ENCODE results near the gene CCDC38. TPM values are rescaled to one million over a fixed set of nuclear protein-coding genes. Genes with fewer than 3 reads are reported as not detected.

Gene CCDC38
- polyA plus RNA-seq, 3 donors: 0.21 to 0.37 (median 0.35) TPM

GRCh38 chr12:95963096-95963495 lies 20.7 kb upstream of the CCDC38 start:
- no peak for DNase-seq (ENCODE audit: low read depth in 3 of 3, low spot score in 2 of 3)

DNA sequence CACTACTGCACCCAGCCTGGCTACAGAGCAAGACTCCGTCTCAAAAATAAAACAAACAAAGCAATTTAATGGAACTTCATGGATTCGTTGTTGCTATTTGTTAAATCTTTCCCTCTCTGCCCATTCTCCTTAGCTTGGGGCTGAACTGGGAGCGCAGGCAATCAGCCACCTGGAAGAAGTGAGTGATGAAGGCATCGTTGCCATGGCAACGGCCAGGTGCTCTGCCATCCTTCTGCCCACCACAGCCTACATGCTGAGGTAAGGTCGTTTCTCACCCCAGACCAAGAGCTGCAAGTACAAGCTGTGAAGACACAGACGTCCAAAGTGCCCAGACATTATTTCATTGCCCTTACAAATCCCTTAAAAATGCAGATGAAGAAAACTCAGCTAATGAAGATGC lies 19.8 kb upstream of the CCDC38 start:
- DNase-seq (ENCODE audit: low read depth in 3 of 3, low spot score in 2 of 3): no peak

GRCh38 chr12:95960241-95960640 lies 17.8 kb upstream of the CCDC38 start:
- DNase-seq (ENCODE audit: low read depth in 3 of 3, low spot score in 2 of 3): no peak

DNA sequence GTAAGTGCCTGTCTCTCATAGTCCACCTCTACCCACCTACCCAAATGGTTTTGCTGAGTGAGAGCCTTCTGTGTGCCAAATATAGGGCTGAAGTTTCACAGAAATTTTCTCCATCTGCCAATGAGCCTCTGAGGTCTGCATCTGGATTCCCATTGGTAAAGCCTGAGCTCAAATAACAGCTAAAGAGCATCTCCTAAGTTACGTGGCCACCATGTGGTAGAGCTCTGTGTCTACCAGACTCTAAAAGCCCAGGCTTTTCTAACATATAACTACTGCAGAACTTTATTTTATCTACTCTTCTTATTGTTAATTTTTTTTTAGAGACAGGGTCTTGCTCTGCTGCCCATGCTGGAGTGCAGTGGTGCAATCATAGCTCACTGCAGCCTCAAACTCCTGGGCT lies 16.7 kb upstream of the CCDC38 start:
- no peak for DNase-seq (ENCODE audit: low read depth in 3 of 3, low spot score in 2 of 3)

DNA sequence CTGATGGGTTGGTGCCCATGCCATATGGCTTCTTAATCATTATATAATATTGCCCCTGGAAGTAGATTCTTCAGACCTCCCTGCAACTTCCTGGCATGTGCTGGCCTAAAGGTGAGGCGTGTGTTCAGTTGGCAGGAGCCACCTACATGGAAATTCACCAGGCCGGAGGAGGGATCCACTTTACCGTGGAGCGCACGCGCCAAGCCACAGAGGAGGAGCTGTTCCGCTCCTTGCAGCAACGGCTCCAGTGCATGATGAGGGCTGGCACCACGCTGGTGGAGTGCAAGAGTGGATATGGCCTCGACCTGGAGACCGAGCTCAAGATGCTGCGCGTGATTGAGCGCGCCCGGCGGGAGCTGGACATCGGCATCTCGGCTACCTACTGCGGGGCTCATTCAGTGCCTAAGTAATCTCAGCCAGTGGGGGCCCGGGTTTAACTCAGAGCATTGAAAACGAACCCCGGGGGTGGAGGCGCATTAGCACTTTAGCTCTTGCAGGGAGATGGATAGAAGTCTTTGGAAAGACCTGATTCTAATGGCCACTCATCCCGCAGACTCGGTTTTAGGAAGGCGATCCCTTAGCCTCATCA lies 14.2 kb upstream of the CCDC38 start:
- DNase-seq (ENCODE audit: low read depth in 3 of 3, low spot score in 2 of 3): no peak

- DNase-seq (ENCODE audit: low read depth in 3 of 3, low spot score in 2 of 3): no peak
Measured at GRCh38 chr12:95955549-95956159, 13.2 kb upstream of the CCDC38 start.

GRCh38 chr12:95953000-95953399 lies 10.6 kb upstream of the CCDC38 start:
- DNase-seq (ENCODE audit: low read depth in 3 of 3, low spot score in 2 of 3): no peak

DNA sequence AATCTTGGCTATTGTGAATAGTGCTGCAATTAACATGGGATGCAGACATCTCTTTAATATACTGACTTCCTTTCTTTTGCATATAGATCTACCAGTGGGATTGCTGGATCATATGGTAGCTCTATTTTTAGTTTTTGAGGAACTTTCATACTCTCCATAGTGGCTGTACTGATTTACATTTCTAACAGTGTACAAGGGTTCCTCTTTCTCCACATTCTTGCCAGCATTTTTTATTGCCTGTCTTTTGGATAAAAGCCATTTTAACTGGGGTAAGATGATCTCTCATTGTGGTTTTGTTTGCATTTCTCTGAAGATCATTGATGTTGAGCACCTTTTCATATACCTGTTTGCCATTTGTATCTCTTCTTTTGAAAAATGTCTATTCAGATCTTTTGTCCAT lies 9.1 kb upstream of the CCDC38 start:
- DNase-seq (ENCODE audit: low read depth in 3 of 3, low spot score in 2 of 3): no peak

- no peak for DNase-seq (ENCODE audit: low read depth in 3 of 3, low spot score in 2 of 3)
Measured at GRCh38 chr12:95949477-95950206, 7.2 kb upstream of the CCDC38 start.

DNA sequence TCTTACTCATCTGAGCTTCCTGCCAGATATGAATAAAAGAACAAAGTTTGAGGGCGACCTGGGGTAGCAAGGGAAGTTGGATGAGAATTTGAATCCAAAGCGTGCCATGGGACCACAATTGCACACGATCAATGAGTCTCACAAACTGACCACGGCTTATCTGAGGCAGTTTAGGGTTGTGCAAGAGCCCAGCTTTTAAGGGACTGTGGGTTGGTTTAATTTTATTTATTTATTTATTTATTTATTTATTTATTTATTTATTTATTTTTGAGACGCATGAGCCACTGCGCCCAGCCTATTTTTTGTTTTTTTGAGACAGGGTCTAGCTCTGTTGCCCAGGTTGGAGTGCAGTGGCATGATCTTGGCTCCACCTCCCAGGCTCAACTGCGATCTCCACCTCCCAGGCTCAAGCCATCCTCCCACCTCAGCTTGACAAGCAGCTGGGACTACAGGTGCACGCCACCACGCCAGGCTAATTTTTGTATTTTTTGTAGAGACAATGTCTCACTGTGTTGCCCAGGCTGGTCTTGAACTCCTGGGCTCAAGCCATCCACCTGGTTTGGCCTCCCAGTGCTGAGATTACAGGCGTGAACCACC lies 1.8 kb upstream of the CCDC38 start:
- DNase-seq (ENCODE audit: low read depth in 3 of 3, low spot score in 2 of 3): no peak

DNA sequence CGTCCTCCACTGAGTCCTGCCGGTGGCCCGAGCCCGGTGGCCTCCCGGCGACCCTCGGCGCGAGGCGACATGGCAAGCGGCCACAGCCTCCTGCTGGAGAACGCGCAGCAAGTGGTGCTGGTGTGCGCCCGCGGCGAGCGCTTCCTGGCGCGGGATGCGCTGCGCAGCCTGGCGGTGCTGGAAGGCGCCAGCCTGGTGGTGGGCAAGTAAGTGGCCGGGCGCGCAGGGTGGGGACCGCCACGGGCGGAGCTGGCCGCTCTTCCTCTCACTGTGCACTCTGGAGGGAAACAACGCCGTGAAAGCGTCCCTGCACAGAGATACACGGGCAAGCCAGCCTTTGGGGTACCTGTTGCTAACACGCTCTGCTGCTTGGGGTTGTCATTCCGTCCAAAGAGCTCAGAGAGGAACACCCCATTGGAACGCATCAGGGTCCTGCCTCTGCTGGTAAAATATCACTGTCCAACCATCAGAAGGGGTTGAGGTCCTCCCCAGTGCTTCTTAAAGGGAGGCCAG lies 972 bp upstream of the CCDC38 start, which contains the start of gene AMDHD1:
AMDHD1 (plus strand) TSS at position 2 of the 513 bp plus-strand sequence; CDS start at position 70, 68 bp downstream.
- peak in 1 of 3 donors; percentile 21 for DNase-seq (ENCODE audit: low read depth in 3 of 3, low spot score in 2 of 3)

- peak in 1 of 3 donors; percentile 15 for DNase-seq (ENCODE audit: low read depth in 3 of 3, low spot score in 2 of 3)
Measured at GRCh38 chr12:95942101-95942523, 302 bp downstream of the CCDC38 start.

GRCh38 chr12:95940514-95940913 lies 1.9 kb downstream of the CCDC38 start:
- no peak for DNase-seq (ENCODE audit: low read depth in 3 of 3, low spot score in 2 of 3)

DNA sequence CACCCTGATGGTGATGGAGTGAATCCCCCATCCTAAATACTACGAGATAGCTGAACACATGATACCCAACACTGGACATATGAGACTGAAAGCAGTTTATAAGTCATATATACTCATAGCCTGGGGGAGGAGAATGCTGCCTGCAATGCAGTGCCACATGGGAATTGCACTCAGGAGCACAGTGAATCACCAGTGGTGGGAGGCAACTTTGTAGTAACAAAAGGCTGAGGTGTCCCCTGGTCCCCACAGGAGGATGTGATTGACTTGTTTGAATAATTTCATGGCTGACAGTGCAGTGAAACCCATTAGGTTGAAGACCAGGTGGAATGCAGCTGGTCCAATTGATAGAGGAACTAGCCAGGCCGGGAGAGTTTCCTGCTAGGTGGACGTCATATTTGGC lies 20.2 kb downstream of the CCDC38 start:
- DNase-seq (ENCODE audit: low read depth in 3 of 3, low spot score in 2 of 3): no peak

- no peak for DNase-seq (ENCODE audit: low read depth in 3 of 3, low spot score in 2 of 3)
Measured at GRCh38 chr12:95919110-95919509, 23.3 kb downstream of the CCDC38 start.

- DNase-seq (ENCODE audit: low read depth in 3 of 3, low spot score in 2 of 3): peak in 1 of 3 donors; percentile 10
Measured at GRCh38 chr12:95918194-95918993, 24.0 kb downstream of the CCDC38 start.

GRCh38 chr12:95909871-95910270 lies 32.5 kb downstream of the CCDC38 start:
- DNase-seq (ENCODE audit: low read depth in 3 of 3, low spot score in 2 of 3): no peak

- no peak for DNase-seq (ENCODE audit: low read depth in 3 of 3, low spot score in 2 of 3)
Measured at GRCh38 chr12:95908573-95908972, 33.8 kb downstream of the CCDC38 start.

DNA sequence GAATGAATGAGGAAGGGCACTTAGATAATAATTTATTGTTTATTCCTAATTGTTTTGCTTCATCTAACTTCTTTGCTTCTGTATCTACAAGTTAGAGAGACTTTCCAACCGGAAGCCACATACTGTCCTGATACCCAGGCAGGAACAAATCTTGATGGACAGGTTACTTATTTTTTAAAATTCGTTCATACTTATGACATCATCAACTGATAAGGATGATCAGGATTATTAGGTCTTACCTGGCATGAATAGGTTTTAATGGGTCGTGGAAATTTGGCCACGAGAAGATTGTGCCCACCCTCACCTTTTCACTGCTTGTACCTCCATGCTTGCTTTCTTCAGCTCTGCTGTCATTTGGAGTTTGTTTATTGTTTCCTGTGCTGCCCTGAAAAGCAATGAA lies 44.3 kb downstream of the CCDC38 start:
- no peak for DNase-seq (ENCODE audit: low read depth in 3 of 3, low spot score in 2 of 3)

GRCh38 chr12:95896846-95897245 lies 45.6 kb downstream of the CCDC38 start:
- DNase-seq (ENCODE audit: low read depth in 3 of 3, low spot score in 2 of 3): no peak

Data from right renal cortex interstitium (tissue), 3 donors.